GM23248 (cell line): ENCODE measurements around the gene CST7.

Experiments used
- EZH2 ChIP-seq: fragments of 200-600 bp; sonication (generic); IDR thresholded peaks from 2 replicates; pipeline ENCODE4 v1.6.1; 2018; ENCODE audit warnings: antibody characterized with exemption, mild to moderate bottlenecking; ENCODE audit not compliant: insufficient read depth, poor library complexity, severe bottlenecking
- EZH2phosphoT487 ChIP-seq: fragments of 200-600 bp; sonication (generic); IDR thresholded peaks from 2 replicates; pipeline ENCODE4 v1.6.1; 2018; ENCODE audit warnings: antibody characterized with exemption, moderate library complexity, mild to moderate bottlenecking, low read depth; ENCODE audit not compliant: insufficient read depth

- TF ChIP-seq EZH2 (no peak), EZH2phosphoT487 (no peak)
Observed at GRCh38 chr20:24978513-24978912, 29.4 kb downstream of the CST7 start.
